Measurements from ENCODE around the gene SUMO2. TPM values are rescaled to one million over a fixed set of nuclear protein-coding genes. Genes with fewer than 3 reads are reported as not detected.

Gene SUMO2
- total and polyA plus RNA-seq, 10 of the 15 experiments (the other 5 are each of a cell fraction or from before 2014, with no cell fraction given): 163 to 803 (median 555) TPM

- TF ChIP-seq TCF3 (IDR thresholded peaks at IDR 0.05; ENCODE audit: borderline replicate concordance, insufficient read depth, low read depth, low read length) (peak; percentile 56; the same call in 1 of the 2 replicates), ZSCAN29 (IDR thresholded peaks at IDR 0.05) (peak; percentile 71; the same call in 1 of the 2 replicates), ASH2L (IDR thresholded peaks at IDR 0.05; ENCODE audit: borderline replicate concordance, low read depth) (peak; percentile 36; the same call in 1 of the 2 replicates), SIN3A (IDR thresholded peaks at IDR 0.05; ENCODE audit: low read depth, low read length) (0 out of 2 replicates have a peak, but pooled peaks have one; percentile 25), RUNX3 (IDR thresholded peaks at IDR 0.05; ENCODE audit: low read length) (peak; percentile 82), MEF2B (IDR thresholded peaks at IDR 0.05; ENCODE audit: partially characterized antibody, poor library complexity, severe bottlenecking) (peak; percentile 32), SMARCA5 (IDR thresholded peaks at IDR 0.05) (peak; percentile 96), NR2F1 (conservative IDR thresholded peaks at IDR 0.05) (peak; percentile 86), TAF1 (IDR thresholded peaks at IDR 0.05; ENCODE audit: borderline replicate concordance, low read depth, low read length) (peak; percentile 66; the same call in 1 of the 2 replicates), GATAD2B (conservative IDR thresholded peaks at IDR 0.05; ENCODE audit: low read depth) (peak; percentile 99), SUZ12 (IDR thresholded peaks at IDR 0.05; ENCODE audit: unreplicated experiment) (no peak), LARP7 (IDR thresholded peaks at IDR 0.05) (peak; percentile 100), POLR2AphosphoS2 (IDR thresholded peaks at IDR 0.05; ENCODE audit: low read depth, low read length) (0 out of 2 replicates have a peak, but pooled peaks have one; percentile 47), SIX5 (IDR thresholded peaks at IDR 0.05; ENCODE audit: low read depth, low read length, severe bottlenecking) (no peak), HDGF (IDR thresholded peaks at IDR 0.05) (no peak), FOS (IDR thresholded peaks at IDR 0.05; ENCODE audit: borderline replicate concordance, extremely low read depth, insufficient read length) (no peak), MTA2 (IDR thresholded peaks at IDR 0.05; ENCODE audit: low read depth) (no peak), POLR2A (IDR thresholded peaks at IDR 0.05; ENCODE audit: low read depth, low read length) (peak; percentile 96), PBX3 (IDR thresholded peaks at IDR 0.05; ENCODE audit: insufficient replicate concordance, low read depth, low read length) (no peak), CHD1 (IDR thresholded peaks at IDR 0.05; ENCODE audit: low read depth, low read length) (no peak; the same call in 1 of the 2 replicates), IRF3 (IDR thresholded peaks at IDR 0.05) (no peak), MXI1 (IDR thresholded peaks at IDR 0.05; ENCODE audit: low read depth, low read length) (peak; percentile 76), SRF (IDR thresholded peaks at IDR 0.05; ENCODE audit: low read depth in 2 of 2, low read length in 2 of 2) (0 out of 4 replicates have a peak, but pooled peaks of 1 of the 2 experiments have one; percentile 5), CBFB (IDR thresholded peaks at IDR 0.05; ENCODE audit: low read depth) (peak; percentile 55)
- TF ChIP-seq, protein P1, sequence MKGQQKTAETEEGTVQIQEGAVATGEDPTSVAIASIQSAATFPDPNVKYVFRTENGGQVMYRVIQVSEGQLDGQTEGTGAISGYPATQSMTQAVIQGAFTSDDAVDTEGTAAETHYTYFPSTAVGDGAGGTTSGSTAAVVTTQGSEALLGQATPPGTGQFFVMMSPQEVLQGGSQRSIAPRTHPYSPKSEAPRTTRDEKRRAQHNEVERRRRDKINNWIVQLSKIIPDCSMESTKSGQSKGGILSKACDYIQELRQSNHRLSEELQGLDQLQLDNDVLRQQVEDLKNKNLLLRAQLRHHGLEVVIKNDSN (IDR thresholded peaks at IDR 0.05; ENCODE audit: borderline replicate concordance, extremely low read length, insufficient read depth, low read depth, low read length): no peak
- TF ChIP-seq, protein P2, sequence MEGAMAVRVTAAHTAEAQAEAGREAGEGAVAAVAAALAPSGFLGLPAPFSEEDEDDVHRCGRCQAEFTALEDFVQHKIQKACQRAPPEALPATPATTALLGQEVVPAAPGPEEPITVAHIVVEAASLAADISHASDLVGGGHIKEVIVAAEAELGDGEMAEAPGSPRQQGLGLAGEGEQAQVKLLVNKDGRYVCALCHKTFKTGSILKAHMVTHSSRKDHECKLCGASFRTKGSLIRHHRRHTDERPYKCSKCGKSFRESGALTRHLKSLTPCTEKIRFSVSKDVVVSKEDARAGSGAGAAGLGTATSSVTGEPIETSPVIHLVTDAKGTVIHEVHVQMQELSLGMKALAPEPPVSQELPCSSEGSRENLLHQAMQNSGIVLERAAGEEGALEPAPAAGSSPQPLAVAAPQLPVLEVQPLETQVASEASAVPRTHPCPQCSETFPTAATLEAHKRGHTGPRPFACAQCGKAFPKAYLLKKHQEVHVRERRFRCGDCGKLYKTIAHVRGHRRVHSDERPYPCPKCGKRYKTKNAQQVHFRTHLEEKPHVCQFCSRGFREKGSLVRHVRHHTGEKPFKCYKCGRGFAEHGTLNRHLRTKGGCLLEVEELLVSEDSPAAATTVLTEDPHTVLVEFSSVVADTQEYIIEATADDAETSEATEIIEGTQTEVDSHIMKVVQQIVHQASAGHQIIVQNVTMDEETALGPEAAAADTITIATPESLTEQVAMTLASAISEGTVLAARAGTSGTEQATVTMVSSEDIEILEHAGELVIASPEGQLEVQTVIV (IDR thresholded peaks at IDR 0.05; ENCODE audit: borderline replicate concordance, partially characterized antibody): peak; percentile 96
These were observed 51.3 kb downstream of the SUMO2 start, which contains the start of gene NT5C (continued) for GRCh38 chr17:75131278-75132017.
